Natural killer cell (primary cell): Measurements from ENCODE around the gene CEP290. TPM values are rescaled to one million over a fixed set of nuclear protein-coding genes. Genes with fewer than 3 reads are reported as not detected.
A peak's percentile ranks its signal among the peaks of the same experiment; 100 is the strongest.

Experiments
- ATAC-seq, 3 donors: fragments of 150-1000 bp in 2 of 3; fragments of 200-7000 bp in 1 of 3; cut with Tn5 transposase; 1 replicate in 1 of 3; 2 replicates in 2 of 3; pipeline ENCODE4 v1.10.0; 2021; ENCODE audit warnings: mild to moderate bottlenecking in 2 of 3, moderate library complexity in 2 of 3
- DNase-seq, 2 donors: peaks; one replicate each; pipeline versions ENCODE4 v3.0.0 to v3.0.0-alpha.2; 2013 to 2021; ENCODE audit warnings: mixed read lengths in 1 of 2
- H3K27ac ChIP-seq: one replicate; pipeline ENCODE4 v1.5.1; 2013; ENCODE audit warnings: mild to moderate bottlenecking, low read length
- H3K27me3 ChIP-seq: one replicate; pipeline ENCODE4 v1.6.1; 2013; ENCODE audit warnings: low read length; ENCODE audit not compliant: control insufficient read depth, insufficient read depth
- H3K36me3 ChIP-seq: one replicate; pipeline ENCODE4 v1.6.1; 2013; ENCODE audit warnings: low read length; ENCODE audit not compliant: control insufficient read depth, insufficient read depth
- H3K4me1 ChIP-seq: one replicate; pipeline ENCODE4 v1.6.1; 2013; ENCODE audit warnings: low read length; ENCODE audit not compliant: control insufficient read depth, insufficient read depth
- H3K4me3 ChIP-seq: one replicate; pipeline ENCODE4 v1.5.1; 2013; ENCODE audit warnings: low read length
- H3K9me3 ChIP-seq: one replicate; pipeline ENCODE4 v1.6.1; 2013; ENCODE audit warnings: low read length; ENCODE audit not compliant: control insufficient read depth, insufficient read depth
- H3K27ac Mint-ChIP-seq, 2 donors: one replicate each; pipeline ENCODE4 v1.8.0; 2022; ENCODE audit warnings: mild to moderate bottlenecking in 2 of 2, mixed read lengths in 2 of 2, moderate library complexity in 1 of 2
- H3K27me3 Mint-ChIP-seq, 2 donors: one replicate each; pipeline ENCODE4 v1.8.0; 2022; ENCODE audit warnings: low read depth in 2 of 2, mixed read lengths in 2 of 2
- H3K36me3 Mint-ChIP-seq: one replicate; pipeline ENCODE4 v1.8.0; 2022; ENCODE audit warnings: mixed read lengths
- H3K4me1 Mint-ChIP-seq, 2 donors: one replicate each; pipeline ENCODE4 v1.8.0; 2022; ENCODE audit warnings: mixed read lengths in 2 of 2
- H3K4me3 Mint-ChIP-seq: one replicate; pipeline ENCODE4 v1.8.0; 2022; ENCODE audit warnings: mild to moderate bottlenecking, moderate library complexity, mixed read lengths
- H3K9me3 Mint-ChIP-seq, 2 donors: one replicate each; pipeline ENCODE4 v1.8.0; 2022; ENCODE audit warnings: mixed read lengths in 2 of 2
- whole genome bisulfite sequencing: methylation state at CpG from one replicate; pipeline ENCODE4 v1.1.7; 2013; ENCODE audit warnings: missing lambda C conversion rate; ENCODE audit not compliant: insufficient coverage; 5-methylcytosine and 5-hydroxymethylcytosine counted together
- intact Hi-C: fragments of 100-400 bp; cut with micrococcal nuclease; formaldehyde crosslinking; loops from one replicate; pipeline ENCODE4 v1.14.2; 2022
- total RNA-seq, 4 donors: library from RNA; stranded (reverse); fragments of 120-200 nt in 1 of 4; gene quantifications; one replicate each; pipeline versions ENCODE4 v1.2.3 to v1.2.4, GENCODE V29; 2013 to 2022
- TF ChIP-seq, protein P1 (sequence below): fragments of 200-600 bp; IDR thresholded peaks from one replicate; pipeline ENCODE4 v1.8.0; 2022; ENCODE audit warnings: antibody characterized with exemption

The CEP290 gene
- total RNA-seq, 3 donors from 2014 or later (not counting 1 experiment from before 2014, with no cell fraction given): 14.3 to 23.6 (median 18.7) TPM

DNA sequence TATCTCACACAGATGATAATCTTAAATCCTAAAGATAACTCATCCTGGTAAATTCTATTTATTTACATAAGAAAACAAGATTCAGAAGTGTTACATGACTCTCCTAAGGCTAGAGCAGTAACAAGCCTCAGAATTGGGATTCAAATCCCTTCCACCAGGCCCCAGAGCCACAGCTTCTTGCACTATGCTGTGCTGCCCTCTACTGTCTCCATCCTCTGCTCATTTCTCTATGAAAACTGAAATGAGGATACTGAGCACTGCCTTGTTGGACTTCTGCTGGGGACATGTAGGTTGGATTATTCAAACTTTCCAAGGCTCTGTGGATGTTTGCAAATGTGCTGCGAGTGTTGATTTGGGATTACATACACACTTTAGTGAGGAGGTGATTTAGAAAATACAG lies 89.2 kb downstream of the CEP290 start:
- H3K27ac Mint-ChIP-seq: peak overlapping the region in 1 of 2 donors; percentile 17
- no peak overlapping the region for H3K4me3 ChIP-seq
- no peaks in the 10 kb centered on the region for H3K9me3 Mint-ChIP-seq
- no peaks in the 10 kb centered on the region for H3K4me1 Mint-ChIP-seq
- H3K27me3 ChIP-seq: no peaks in the 10 kb centered on the region
- 100% methylated on average over 1 of the region's 1 CpG for WGBS
- no peak overlapping the region for H3K27ac ChIP-seq
- H3K27me3 Mint-ChIP-seq: no peaks in the 10 kb centered on the region
- DNase-seq: peak in 1 of 2 donors; percentile 37
- no peak for ATAC-seq
- TF ChIP-seq, protein P1, sequence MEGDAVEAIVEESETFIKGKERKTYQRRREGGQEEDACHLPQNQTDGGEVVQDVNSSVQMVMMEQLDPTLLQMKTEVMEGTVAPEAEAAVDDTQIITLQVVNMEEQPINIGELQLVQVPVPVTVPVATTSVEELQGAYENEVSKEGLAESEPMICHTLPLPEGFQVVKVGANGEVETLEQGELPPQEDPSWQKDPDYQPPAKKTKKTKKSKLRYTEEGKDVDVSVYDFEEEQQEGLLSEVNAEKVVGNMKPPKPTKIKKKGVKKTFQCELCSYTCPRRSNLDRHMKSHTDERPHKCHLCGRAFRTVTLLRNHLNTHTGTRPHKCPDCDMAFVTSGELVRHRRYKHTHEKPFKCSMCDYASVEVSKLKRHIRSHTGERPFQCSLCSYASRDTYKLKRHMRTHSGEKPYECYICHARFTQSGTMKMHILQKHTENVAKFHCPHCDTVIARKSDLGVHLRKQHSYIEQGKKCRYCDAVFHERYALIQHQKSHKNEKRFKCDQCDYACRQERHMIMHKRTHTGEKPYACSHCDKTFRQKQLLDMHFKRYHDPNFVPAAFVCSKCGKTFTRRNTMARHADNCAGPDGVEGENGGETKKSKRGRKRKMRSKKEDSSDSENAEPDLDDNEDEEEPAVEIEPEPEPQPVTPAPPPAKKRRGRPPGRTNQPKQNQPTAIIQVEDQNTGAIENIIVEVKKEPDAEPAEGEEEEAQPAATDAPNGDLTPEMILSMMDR: no peak
- H3K4me3 Mint-ChIP-seq: no peak overlapping the region
- peaks cover 31% of the 10 kb centered on the region for H3K36me3 Mint-ChIP-seq
- H3K36me3 ChIP-seq: peaks cover 63% of the 10 kb centered on the region
- intact Hi-C loops: no loop called here
- no peaks in the 10 kb centered on the region for H3K4me1 ChIP-seq
- no peaks in the 10 kb centered on the region for H3K9me3 ChIP-seq

DNA sequence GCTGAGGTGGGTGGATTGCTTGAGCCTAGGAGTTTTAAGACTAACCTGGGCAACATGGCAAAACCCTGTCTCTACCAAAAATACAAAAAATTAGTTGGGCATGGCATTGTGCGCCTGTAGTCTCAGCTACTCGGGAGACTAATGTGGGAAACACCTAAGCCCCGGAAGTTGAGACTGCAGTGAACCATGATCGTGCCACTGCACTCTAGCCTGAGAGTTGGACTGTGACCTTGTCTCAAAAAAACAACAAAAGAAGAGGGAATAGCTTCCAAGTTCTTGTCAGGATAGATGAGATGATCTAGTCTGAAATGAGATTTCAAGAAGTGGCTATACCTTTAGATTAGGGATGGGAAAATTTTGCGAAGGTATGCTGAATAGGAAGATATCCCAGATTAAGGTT lies 97.9 kb downstream of the CEP290 start:
- no peaks in the 10 kb centered on the region for H3K27me3 Mint-ChIP-seq
- no peaks in the 10 kb centered on the region for H3K4me1 ChIP-seq
- H3K9me3 ChIP-seq: no peaks in the 10 kb centered on the region
- 95% methylated on average over 5 of the region's 5 CpGs for WGBS
- intact Hi-C loops: no loop called here
- H3K9me3 Mint-ChIP-seq: no peaks in the 10 kb centered on the region
- peaks cover 0 to 8% of the 10 kb centered on the region in 2 donors for H3K4me1 Mint-ChIP-seq
- H3K36me3 ChIP-seq: peaks cover 57% of the 10 kb centered on the region
- TF ChIP-seq, protein P1: no peak
- ATAC-seq: no peak
- H3K27ac Mint-ChIP-seq: no peak overlapping the region
- H3K27me3 ChIP-seq: no peaks in the 10 kb centered on the region
- no peak overlapping the region for H3K27ac ChIP-seq
- H3K36me3 Mint-ChIP-seq: peaks cover 35% of the 10 kb centered on the region
- H3K4me3 ChIP-seq: no peak overlapping the region
- no peak for DNase-seq
- H3K4me3 Mint-ChIP-seq: no peak overlapping the region

GRCh38 chr12:88037770-88038169 lies 104.1 kb downstream of the CEP290 start:
- intact Hi-C loops: no loop called here
- H3K9me3 Mint-ChIP-seq: no peaks in the 10 kb centered on the region
- peaks cover 32 to 50% of the 10 kb centered on the region in 2 donors for H3K4me1 Mint-ChIP-seq

More at GRCh38 chr12:88037770-88038169, 104.1 kb downstream of the CEP290 start:
- Histone ChIP-seq H3K27me3 (no peaks in the 10 kb centered on the region), H3K4me1 (no peaks in the 10 kb centered on the region), H3K36me3 (peaks cover under 1% of the 10 kb centered on the region), H3K9me3 (no peaks in the 10 kb centered on the region), H3K27ac (no peak overlapping the region), H3K4me3 (no peak overlapping the region)
- H3K36me3 Mint-ChIP-seq: no peaks in the 10 kb centered on the region
- 80% methylated on average over 1 of the region's 1 CpG for WGBS
- DNase-seq: no peak
- TF ChIP-seq, protein P1: no peak
- H3K4me3 Mint-ChIP-seq: no peak overlapping the region
- no peak for ATAC-seq
- H3K27me3 Mint-ChIP-seq: no peaks in the 10 kb centered on the region
- no peak overlapping the region for H3K27ac Mint-ChIP-seq
